ENCODE data around the gene STAB1. TPM values are rescaled to one million over a fixed set of nuclear protein-coding genes. Genes with fewer than 3 reads are reported as not detected.

Gene STAB1
- total and polyA plus RNA-seq, 2 of the 8 experiments (the other 6 are each of a cell fraction or from before 2014, with no cell fraction given): 1.0 to 1.9 TPM

- TF ChIP-seq CTCF (IDR thresholded peaks at IDR 0.05; ENCODE audit: control extremely low read depth in 1 of 3, insufficient read depth in 1 of 3, low read depth in 1 of 3, low read length in 3 of 3) (no peak), JUN (IDR thresholded peaks at IDR 0.05; ENCODE audit: low read depth, low read length) (no peak), KDM4A (IDR thresholded peaks at IDR 0.05; ENCODE audit: low read depth, low read length, severe bottlenecking) (no peak), PHF8 (conservative IDR thresholded peaks at IDR 0.05; ENCODE audit: low read depth, low read length) (no peak), NRF1 (IDR thresholded peaks at IDR 0.05; ENCODE audit: low read depth, low read length) (no peak), MAFK (IDR thresholded peaks at IDR 0.05; ENCODE audit: low read depth, low read length) (no peak), ATF2 (IDR thresholded peaks at IDR 0.05; ENCODE audit: low read length) (no peak), TAF7 (optimal IDR thresholded peaks at IDR 0.05; ENCODE audit: borderline replicate concordance, low read depth, low read length) (no peak)
Measured at GRCh38 chr3:52557011-52557960, 62.1 kb downstream of the STAB1 start (continued).
